ENCODE results near the gene FBLN2.

The FBLN2 gene

GRCh38 chr3:13624021-13624420 is 75.1 kb downstream of the FBLN2 start:
- no peak for DNase-seq (ENCODE audit: low spot score)

DNA sequence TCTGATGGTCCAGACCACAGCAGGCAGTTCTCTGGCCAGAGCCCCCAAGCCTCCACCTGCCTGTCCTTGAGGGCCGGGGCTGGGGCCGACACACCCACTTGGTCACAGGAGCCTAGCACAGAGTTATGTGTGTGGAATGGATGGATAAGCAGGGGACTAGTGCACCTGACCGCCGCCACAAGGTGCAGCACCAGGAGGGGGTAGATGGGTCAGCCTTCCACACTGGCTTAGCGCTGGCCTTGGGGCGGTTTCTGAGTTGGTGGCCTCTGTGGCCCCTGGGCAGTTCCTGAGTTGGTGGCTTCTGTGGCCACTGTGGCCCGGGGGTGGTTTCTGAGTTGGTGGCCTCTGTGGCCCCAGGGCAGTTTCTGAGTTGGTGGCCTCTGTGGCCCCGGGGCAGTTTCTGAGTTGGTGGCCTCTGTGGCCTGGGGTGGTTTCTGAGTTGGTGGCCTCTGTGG is 75.8 kb downstream of the FBLN2 start:
- no peak for DNase-seq (ENCODE audit: low spot score)

DNA sequence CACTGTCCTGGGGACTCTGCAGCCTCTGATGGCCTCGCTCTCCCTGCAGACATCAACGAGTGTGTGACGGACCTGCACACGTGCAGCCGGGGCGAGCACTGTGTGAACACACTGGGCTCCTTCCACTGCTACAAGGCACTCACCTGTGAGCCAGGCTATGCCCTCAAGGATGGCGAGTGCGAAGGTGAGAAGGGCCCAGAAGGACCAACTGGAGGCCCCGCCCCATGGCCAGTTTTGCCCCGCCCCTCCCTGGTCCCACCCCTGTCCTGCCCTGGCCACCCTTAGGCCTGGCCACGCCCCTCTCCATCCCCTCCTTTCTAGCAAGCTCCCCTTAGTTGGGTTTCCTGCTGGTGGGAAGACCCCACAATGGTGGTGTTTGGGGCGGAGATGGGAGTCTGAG is 77.5 kb downstream of the FBLN2 start:
- DNase-seq (ENCODE audit: low spot score): no peak

DNA sequence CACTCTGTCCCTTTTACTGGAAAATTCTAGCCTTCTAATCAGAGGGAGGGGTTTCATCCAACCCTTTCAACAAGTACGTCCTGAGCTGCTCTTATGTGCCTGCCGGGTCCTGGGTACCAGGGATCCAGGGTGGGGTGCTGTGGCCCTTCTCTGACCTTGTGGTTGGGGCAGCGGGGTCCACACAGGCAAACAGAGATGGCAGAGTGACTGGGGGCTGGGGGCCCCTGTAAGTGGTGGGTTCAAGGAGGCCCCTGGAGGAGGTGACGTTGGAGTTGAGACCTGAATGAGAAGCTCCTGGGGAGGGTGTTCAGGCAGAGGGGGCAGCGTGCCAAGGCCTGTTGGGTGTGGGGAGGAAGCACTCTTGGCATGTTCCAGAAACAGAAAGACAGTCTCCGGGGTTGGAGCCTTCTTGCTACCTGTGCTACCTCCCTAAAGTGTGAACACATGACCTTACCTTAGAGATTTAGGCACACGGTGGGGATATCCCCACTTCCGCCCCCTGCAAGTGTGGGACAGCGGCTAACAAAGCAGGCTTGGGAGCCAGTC is 78.1 kb downstream of the FBLN2 start:
- DNase-seq (ENCODE audit: low spot score): no peak

DNA sequence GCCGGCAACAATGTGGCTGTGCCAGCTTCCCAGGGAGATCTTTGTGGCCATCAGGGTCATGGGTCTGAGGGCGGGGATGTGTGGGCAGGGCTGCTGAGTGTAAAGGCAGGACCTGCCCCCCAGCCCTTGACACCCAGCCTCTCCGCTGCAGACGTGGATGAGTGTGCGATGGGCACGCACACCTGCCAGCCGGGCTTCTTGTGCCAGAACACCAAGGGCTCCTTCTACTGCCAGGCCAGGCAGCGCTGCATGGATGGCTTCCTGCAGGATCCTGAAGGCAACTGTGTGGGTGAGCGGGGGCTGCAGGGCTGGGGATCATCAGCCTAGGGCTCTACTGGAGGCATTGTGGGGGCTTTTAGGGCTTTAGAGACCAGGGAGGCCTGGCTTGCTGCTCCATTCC is 78.8 kb downstream of the FBLN2 start:
- DNase-seq (ENCODE audit: low spot score): no peak

GRCh38 chr3:13628432-13628831 is 79.5 kb downstream of the FBLN2 start:
- DNase-seq (ENCODE audit: low spot score): no peak

- DNase-seq (ENCODE audit: low spot score): no peak
These were observed 80.1 kb downstream of the FBLN2 start for GRCh38 chr3:13628841-13629551.

DNA sequence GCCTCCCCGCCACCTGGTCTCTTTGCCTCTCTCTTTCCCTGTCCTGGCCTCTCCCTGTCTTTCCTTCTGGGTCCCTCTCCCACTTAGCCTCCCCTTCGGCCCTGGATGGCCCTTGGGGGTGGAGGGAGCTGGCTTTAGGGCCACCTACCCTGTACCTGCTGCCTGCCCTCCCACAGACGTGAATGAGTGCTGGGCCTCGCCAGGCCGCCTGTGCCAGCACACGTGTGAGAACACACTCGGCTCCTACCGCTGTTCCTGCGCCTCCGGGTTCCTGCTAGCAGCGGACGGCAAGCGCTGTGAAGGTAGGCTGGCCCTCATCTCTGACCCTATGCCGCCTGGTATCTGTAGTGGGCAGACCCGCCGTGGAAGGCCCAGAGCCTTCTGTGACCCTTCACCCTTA is 80.7 kb downstream of the FBLN2 start:
- DNase-seq (ENCODE audit: low spot score): no peak

DNA sequence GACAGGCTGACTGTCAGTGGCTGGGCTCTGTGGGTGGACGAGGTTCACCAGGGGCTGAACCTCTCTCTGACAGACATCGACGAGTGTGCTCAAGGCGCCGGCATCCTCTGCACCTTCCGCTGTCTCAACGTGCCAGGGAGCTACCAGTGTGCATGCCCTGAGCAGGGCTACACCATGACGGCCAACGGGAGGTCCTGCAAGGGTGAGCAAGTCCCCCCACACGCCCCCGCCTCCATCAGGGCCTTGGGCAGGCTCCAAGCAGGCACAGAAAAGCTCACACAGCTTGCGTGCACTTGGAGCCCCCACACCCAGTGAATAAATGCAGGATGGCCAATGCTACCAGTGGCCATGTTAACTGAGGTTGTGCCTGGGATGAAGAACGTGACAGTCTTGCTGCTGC is 82.3 kb downstream of the FBLN2 start:
- no peak for DNase-seq (ENCODE audit: low spot score)

GRCh38 chr3:13633176-13633575 is 84.3 kb downstream of the FBLN2 start:
- DNase-seq (ENCODE audit: low spot score): no peak

DNA sequence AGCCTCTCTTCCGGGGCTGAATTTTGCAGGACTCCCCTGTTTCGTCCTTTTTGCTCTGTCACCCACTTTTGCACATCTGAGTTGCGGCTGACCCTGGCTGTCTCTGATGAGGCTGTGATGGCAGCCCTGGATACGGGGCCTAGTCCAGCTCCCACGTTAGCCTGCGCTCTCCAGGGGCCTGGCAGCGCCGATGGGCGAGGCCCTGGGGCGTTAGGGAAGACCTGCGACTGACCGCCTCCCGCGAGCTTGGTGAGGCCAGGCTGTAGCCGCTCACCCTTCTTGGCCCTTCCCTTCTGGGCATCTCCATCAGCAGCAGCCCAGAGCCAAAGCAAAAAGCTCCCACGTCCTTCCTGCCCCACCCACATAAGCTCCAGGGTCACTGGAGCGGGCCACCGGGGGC is 85.2 kb downstream of the FBLN2 start:
- DNase-seq (ENCODE audit: low spot score): no peak

DNA sequence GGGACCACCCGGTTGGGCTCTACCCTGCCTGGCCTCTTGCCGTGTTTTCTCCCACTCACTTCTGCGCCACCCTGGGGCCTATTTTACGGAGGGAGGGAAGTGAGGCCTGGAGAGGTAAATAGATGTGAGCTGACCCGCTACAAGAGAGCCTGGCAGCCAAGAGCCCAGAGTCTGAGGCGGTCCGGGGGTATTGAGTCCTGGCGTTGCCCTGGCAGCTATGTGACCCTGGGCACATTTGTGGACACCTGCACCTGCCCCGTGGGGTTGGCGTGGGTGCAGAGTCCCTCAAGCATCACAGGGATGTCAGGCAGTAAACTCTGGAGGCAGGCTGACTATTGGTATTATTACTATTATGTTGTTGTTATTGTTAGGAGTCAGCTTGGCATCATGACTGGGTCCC is 85.7 kb downstream of the FBLN2 start:
- no peak for DNase-seq (ENCODE audit: low spot score)

GRCh38 chr3:13636186-13636585 is 87.3 kb downstream of the FBLN2 start:
- DNase-seq (ENCODE audit: low spot score): no peak

- DNase-seq (ENCODE audit: low spot score): no peak
These were observed 87.9 kb downstream of the FBLN2 start for GRCh38 chr3:13636874-13637273.

DNA sequence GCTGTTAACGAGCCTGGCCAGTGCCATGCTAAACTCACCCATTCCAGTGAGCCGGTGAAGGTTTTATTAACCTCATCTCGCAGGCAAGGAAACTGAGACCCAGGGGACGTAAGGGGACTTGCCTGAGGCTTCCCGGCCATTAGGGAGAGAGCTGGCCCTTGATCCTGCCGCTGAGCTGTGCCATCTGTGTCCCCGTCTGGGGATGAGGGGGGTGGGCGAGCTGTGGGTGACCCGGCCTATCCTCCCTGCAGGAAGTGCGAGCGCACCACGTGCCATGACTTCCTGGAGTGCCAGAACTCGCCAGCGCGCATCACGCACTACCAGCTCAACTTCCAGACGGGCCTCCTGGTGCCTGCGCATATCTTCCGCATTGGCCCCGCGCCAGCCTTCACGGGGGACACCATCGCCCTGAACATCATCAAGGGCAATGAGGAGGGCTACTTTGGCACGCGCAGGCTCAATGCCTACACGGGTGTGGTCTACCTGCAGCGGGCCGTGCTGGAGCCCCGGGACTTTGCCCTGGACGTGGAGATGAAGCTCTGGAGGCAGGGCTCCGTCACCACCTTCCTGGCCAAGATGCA is 88.5 kb downstream of the FBLN2 start:
- no peak for DNase-seq (ENCODE audit: low spot score)

DNA sequence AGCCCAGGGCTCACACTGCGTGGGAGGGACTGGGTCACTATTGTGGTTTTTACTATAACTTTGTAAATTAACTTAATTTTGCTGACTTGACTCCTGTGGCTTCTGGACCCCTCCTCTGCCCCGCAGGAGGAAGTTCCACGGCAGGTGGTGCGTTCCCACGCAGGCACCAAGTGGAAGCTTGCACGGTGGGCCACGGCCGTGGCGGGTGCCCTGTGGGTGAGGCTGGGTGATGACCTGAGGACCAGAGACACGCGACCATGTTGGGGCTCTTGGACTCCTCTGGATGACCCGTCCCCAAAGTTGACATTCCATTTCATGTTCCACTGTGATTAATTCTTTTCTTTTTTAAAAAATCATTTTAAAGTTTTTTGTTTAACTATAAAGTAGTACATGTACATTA is 89.0 kb downstream of the FBLN2 start:
- DNase-seq (ENCODE audit: low spot score): no peak

- DNase-seq (ENCODE audit: low spot score): no peak
These were observed 90.0 kb downstream of the FBLN2 start for GRCh38 chr3:13638927-13639326.

DNA sequence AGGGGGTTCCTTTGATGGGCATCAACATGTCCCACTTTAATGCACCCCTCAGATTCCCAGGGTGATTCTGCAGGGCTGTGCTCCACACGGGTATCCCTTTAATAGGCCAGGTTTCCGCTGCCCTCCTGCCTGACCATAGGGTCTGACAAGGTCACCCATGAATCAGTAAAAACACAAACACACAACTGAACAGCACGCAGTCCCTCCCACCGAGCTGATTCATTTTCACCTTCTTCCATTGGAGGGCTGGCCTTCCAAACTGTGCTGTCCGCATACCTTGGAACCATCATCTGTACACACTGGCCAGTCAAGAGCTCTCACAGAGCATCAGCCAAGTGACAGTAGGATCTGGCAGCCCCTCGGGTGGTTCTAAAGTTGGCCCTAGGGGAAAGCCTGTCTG is 93.7 kb downstream of the FBLN2 start:
- no peak for DNase-seq (ENCODE audit: low spot score)

DNA sequence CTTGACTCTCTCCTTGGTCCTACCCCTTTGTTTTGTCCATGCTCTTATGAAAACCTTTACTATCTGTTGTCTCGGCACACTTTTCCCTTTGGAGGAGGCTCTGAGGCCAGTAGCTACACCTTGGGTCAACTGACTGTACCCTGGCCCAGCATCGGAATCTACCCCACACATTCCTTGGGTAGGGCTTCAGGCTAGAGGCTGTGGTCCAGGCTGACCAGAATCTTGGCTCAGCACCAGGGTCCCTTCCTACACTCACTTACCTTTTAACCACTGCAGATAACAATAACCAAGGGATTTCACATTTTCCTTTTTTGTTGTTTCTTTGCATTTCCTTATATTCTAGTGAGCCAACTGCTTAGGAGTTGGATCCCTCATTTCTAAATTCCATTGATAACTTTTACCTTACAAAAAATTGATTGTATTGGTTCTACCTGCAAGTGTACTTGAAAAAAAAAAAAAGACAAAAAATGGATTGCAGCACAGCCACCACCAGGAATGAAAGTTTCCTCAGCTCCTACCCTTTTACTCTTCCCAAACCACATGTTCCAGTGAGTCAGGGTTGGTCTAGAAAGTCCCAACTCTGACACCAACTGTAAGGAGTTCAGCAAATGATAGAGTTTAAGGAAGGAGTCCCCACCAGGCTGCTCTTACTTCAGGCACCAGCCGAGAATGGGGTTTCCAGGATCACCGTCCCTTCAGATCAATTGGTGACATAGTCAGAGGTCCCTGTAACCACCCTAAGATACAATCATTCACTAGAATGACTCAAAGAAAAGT is 95.6 kb downstream of the FBLN2 start:
- no peak for DNase-seq (ENCODE audit: low spot score)

GRCh38 chr3:13645801-13646637 is 97.1 kb downstream of the FBLN2 start:
- DNase-seq (ENCODE audit: low spot score): no peak

GRCh38 chr3:13647298-13648059 is 98.6 kb downstream of the FBLN2 start:
- peak; percentile 26 for DNase-seq (ENCODE audit: low spot score)

All from NAMALWA (cell line).